HG03432 (cell line): Measurements from ENCODE around the gene VCPKMT.

Source experiments
- ATAC-seq: cut with Tn5 transposase; IDR thresholded peaks from one replicate; pipeline ENCODE4 v1.9.1; 2021; ENCODE audit warnings: mild to moderate bottlenecking, moderate library complexity; ENCODE audit not compliant: unreplicated experiment

Gene VCPKMT

DNA sequence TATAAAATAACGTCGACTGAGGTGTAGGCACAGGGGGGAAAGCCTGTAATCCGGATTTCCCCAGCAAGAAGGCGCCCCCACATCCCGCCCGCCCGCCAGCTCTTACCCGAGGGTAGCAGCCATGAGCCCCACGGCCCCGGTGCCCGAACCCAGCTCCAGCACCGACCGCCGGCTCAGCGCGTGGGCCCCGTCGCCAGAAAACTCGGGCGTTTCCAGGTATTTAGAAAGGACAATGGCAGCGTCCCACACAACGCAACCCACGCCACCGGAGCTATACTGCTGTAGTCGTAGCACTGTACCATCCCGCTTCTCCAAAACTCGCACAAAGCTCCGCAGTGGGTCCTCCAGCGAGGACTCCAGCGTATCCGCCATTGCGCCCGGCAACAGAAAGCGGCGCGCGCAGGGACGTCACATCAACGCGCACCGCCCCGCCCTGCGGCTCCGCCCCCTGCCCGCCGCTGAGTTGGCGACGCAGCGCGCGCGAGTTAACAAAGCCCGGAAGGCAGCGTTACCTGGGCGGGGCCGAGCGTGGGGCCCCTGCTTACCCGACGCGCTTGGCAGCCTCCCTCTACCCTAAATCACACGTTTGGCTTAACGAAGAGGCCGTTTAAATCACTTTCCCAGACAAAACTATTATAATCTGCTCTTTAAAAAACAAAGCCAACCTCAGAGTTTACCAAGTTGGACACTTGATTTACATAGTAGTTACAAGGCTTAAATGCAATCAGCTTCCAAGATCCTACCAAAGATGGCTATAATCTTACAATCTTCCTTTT, at the start of gene VCPKMT:
Gene VCPKMT (minus strand): TSS at position 392 of the 776 bp plus-strand sequence. CDS start 20 bp downstream, at position 372.
- ATAC-seq, result peak; percentile 99

DNA sequence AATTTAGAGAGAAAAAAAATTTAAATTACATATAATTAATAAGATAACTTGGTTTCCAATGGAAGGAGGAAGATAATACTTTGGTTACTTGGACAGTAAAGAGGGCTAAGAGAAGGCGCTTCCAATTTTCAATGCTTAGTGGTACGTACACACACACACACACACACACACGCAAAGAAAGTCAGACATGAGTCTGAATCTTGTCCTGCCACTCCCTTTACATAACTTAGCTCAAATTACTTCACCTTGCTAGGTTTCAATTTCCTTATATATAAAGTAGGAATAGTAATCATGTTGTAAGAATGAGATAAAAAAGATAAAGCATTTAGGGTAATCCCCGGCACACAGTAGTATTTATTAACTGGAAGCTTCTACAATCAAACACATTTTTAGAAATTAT, 39.7 kb upstream of the VCPKMT start:
- ATAC-seq, result no peak

DNA sequence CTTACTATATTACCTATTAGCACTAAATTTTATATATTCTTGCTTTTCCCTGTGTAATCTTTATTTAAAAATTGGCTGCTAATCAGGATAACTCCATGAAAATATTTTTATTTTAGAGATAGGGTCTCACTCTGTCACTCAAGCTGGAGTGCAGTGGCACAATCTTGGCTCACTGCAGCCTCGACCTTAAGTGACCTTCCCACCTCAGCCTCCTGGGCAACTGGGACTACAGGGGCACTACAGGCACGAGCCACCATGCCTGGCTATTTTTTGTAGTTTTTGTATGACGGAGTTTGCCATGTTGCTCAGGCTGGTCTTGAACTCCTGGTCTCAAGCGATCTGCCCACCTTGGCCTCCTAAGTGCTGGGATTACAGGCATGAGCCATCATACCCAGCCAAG, 32.4 kb upstream of the VCPKMT start:
- no peak for ATAC-seq

DNA sequence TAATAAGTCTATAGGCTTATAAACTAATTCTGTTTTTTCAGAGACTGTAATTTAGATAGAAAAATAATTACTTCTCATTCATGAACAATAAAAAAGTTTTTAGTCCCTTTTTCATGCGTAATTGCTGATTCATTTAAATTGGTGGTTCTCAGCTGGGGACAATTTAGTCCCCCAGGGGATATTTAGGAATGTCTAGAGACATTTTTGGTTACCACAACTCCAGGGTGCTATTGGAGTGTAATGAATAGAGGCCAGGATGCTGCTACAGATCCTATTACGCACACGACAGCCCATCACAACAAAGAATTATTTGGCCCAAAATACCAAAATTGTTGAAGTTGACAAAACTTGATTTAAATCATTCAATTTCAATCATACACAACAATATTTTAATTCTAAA, 22.8 kb upstream of the VCPKMT start:
- no peak for ATAC-seq

DNA sequence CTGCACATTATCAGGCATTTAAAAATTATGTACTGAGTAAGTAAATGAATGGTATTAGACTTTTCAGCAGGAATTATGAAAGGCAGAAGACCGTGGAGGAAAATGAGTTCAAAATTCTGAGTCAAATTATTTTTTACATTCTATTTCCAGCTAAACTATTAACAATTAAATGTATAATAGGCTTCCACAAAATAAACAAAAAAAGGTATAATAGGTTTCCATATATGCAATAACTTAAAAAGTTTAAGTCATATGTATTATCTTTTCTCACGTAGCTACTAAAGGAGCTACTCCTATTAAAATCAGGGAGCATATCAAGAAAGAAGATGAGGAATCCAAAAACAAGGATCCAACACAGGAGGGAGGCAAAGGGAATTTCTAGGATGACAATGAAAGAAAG, 11.4 kb upstream of the VCPKMT start:
- ATAC-seq, result no peak

DNA sequence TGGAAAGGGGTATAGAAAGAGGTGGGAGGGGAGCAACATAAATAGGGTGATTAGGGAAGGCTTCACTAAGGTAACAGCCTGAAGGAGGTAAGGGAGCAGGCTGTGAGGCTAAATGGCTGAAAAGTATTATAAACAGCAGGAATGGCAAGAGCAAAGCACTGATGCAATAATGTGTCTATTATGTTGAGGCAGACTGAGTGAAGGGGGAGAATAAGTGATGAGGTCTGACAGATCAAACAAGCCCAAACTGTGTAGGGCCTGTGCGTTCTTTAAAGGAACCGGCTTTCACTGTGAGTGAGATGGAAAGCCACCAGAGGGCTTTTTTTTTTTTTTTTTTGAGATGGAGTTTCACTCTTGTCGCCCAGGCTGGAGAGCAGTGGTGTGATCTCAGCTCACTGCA, 6.7 kb upstream of the VCPKMT start:
- no peak for ATAC-seq

DNA sequence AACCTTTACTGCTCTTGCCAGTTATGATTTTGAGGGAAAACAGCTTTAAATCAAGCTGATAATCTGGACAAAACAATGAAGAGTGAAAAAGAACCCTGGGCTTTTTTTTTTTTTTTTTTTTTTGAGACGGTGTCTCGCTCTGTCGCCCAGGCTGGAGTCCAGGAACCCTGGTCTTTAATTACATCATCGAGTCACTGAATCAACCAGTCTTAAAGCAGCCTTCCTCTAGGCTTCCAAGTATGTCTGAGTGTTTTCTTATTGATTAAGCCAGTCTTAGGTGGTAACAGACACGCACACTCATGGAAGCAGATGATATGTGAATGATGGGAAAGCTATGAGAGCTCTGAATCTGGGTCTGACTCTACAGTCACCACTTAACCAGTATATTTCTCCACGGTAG, 5.9 kb upstream of the VCPKMT start:
- ATAC-seq, result no peak

DNA sequence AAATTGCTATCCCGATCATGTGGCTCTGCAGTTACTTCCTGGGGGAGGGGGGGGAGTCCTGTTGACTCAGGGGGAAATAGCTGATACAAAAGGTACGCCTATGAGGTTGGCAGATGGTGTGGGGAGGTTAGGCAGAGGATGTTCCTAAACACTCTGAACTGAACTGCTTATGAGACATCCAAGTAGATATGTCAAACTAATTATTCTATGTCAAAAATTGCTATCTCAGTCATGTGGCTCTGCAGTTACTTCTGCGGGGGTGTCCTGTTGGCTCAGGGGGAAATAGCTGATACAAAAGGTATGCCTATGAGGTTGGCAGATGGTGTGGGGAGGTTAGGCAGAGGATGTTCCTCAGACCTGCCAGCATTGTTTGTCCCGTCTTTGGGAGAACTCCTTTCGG, 5.1 kb upstream of the VCPKMT start:
- no peak for ATAC-seq

DNA sequence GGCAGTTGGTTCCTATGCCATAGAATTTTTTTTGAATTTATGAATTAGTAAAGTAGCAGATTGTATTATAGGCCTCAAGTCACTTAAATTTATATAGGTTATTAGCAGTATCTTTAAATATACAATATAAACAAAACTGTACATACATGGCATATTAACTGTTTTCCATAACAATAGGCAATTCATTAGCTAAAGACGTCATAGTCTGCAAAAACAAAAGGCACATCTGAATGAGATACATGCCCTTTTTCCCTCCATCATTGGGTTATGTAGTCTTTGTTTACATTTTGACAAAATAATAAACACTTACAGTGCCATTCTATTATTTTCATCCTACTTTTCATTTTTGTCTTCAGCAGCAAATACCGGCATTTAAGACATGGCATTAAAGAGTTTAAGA, 1.1 kb upstream of the VCPKMT start:
- no peak for ATAC-seq

DNA sequence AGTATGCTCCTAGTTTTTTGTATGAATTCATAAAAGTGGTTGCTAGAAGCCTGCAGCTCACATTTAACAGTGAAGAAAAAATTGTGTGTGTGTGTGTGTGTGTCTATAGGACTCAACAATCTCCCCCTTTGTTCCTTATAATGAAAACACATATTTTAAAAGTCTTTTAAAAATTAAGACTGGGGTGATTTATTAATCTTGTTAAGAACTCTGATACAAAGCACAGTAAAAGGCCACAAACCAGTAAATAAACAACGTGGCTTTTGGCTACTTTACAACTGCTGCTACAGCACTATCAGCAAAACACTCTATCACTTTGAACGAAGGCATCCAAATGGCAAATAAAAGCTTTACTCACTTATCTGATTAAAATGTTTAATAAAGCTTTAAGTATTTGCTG, 594 bp upstream of the VCPKMT start:
- ATAC-seq, result no peak

DNA sequence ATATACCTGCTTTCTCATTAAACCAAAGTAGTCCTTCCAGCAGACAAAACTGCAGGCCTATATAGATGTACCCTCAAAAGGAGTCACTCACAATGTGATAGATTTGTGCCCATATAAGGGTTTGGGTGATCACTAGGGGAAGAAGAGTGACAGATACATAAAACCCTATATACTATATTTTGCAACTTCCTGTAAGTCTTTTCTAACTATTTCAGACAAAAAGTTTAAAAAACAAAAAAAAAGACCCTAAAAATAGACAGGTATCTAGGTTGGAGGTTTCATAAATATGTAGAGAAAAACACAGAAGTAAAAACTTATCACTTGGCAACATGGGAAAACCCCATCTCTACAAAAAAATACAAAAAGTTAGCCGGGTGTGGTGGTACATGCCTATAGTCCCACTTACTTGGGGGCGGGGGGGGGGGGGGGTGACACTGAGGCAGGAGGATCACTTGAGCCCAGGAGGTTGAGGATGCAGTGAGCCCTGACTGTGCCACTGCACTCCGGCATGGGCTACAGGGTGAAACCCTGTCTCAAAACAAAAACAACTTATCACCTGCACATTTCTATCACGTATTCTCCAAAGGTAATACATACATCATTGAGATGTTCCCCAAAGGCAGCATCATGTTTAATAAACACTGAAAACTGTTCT, 2.9 kb downstream of the VCPKMT start:
- ATAC-seq, result peak; percentile 32

DNA sequence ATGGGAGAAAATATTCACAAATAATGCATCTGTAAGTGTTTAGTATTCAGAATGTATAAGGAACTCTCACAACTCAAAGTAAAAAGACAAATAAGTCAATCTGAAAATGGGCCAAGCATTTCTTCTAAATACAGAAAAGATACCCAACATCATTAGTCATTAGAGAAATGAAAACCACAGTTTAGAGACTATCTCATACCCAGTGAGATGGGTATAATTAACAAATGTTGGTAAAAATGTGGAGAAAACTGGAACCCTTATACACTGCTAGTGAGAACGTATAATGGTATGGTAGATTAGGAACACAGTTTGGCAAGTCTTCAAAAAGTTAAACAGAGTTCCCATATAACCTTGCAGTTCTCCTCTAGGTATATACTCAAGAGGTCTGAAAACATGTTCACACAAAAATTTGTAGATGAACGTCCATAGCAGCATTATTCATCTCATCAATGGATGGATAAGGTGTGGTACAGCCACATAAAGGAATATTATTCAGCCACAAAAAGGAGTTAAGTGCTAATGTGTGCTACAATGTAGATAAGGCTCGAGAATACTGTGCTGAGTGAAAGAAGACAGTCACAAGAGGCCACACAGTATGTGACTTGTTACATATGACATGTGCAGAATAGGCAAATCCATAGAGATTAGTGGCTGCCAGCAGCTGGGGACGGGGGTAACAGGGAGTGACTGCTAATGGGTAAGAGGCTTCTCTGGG, 5.9 kb downstream of the VCPKMT start:
- no peak for ATAC-seq

DNA sequence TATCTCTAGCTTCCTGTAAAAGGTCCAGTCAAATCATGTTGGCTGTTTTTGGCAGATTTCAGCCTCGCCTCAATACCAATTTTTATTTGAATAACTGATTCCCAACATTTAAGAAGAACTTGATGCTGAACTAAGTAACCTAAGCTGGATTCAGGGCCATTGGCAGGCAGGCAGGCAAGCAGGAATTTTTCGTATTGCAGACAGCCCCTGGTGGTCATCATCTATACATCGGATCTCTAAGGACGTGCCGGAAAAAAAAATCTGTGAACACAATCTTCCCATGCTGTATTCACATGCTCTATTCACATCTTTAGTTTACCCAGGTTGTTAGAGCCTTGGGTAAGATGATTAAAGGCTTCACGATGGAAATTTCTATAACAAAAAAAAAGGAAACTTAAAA, 7.0 kb downstream of the VCPKMT start:
- no peak for ATAC-seq

DNA sequence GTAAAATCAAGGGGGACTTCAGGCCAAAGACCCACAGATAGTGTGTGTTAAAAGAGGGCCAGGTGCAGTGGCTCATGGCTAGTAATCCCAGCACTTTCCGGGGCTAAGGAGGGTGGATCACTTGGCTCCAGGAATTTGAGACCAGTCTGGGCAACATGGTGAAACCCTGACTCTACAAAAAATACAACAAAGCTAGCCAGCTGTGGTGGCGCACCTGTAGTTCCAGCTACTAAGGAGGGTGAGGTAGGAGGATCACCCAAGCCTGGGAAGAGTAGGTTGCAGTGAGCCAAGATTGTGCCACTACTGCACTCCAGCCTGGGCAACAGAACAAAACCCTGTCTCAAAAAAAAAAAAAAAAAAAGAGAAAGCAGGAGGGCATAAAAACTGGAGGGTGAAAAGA, 8.5 kb downstream of the VCPKMT start:
- ATAC-seq, result no peak

DNA sequence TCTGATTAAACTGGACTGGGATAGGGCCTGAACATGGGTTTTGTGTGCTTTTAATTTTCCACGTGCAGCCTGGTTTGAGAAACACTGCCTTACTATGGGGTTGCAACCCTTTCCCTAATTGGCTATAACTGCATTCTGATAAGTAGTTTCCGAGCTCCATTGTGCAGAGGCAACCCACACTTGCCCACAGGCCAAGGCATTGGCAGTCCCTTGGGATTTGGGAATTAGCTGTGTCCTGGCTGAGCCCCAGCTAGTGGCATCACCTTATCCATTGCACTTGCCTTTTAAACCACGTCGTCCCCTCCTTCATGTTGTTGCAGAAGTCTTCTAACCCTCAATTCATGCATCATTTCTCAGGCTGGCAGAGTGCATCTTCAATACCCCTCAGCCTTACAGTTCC, 10.2 kb downstream of the VCPKMT start:
- ATAC-seq, result no peak

DNA sequence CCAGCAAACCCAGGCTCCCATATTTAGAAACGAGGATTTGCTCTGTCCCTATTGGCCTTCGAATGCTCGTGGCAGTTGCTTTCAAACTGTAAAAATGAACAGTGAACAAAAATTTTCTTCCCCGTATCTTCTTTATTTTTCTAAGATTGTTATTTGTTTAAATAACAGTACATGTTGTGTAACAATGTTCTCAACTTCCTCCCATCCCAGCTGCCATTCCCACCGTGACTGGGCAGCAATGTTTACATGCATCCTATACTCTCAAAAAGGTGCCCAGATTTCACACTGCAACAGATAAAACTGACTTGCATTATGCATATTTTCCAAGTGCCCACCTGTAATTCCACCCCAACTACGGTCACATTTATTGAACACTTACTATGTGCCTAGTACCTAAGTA, 12.8 kb downstream of the VCPKMT start:
- no peak for ATAC-seq

DNA sequence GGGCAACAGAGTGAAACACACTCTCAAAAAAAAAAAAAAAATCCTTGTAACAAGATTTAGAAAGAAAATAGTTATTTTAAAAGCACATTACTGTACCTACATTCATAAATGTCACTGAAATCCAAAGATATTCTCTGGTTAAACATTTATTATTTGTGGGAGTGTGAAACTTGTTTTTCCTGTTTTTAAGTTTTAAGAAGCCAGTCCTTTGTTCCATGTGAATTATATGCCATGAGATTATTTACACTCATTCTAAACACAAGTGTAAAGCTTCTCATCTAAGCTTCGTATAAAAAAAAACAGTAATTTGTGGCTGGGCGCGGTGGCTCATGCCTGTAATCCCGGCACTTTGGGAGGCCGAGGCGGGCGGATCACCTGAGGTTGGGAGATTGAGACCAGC, 15.0 kb downstream of the VCPKMT start:
- no peak for ATAC-seq

DNA sequence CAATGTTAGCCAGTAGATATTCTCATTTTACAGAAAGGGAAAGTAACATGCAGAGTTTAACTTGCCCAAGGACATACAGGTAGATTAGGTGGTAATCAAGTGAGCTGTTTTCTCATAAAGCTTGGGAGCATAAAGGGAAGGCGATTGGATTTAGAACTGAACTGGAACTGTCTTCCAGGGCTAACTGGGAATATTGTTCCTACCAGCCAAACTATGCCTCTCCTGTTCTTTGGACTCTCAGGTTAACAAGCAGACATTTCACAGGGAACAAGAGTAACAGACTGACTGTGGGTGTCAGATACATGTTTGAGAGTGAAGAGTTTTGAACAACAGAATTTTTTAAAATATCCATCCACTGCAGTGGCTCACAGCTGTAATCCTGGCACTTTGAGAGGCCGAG, 15.6 kb downstream of the VCPKMT start:
- no peak for ATAC-seq

DNA sequence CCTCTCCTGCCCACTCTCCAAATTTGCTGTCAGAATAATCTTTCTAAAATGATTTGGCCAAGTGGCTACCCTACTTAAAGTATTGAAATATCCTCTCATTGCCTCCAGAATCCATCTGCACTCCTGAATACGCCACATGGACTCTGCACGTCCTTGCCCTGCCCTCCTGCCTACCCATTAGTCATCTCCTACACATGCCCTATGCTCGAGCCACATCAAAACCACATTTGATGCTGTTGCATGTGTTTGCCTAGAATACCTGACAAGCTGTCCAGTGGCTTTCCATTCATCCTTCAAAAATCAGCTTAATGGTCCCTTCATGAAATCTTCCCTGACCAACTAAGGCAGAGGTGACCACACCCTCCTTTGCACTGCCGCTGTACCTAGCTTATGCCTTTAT, 17.0 kb downstream of the VCPKMT start:
- ATAC-seq, result no peak

DNA sequence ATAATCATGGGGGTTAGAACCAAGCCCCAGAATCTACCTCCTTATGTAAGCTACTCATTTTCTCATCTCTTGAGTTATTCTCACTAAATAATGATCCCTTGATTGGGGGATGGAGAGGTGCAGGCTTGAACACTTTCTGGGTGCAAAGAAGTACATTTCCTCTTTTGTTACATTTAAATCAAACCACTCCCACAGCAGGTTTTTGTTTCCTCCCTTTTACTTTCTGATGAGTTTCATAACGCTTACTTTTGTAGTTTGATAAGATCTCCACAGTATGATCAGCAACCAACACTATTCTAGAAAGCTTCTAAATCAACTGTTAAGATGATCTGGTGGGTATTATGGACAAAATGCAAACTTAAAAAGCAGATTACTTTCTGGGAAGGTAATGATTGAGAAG, 20.5 kb downstream of the VCPKMT start:
- ATAC-seq, result no peak

DNA sequence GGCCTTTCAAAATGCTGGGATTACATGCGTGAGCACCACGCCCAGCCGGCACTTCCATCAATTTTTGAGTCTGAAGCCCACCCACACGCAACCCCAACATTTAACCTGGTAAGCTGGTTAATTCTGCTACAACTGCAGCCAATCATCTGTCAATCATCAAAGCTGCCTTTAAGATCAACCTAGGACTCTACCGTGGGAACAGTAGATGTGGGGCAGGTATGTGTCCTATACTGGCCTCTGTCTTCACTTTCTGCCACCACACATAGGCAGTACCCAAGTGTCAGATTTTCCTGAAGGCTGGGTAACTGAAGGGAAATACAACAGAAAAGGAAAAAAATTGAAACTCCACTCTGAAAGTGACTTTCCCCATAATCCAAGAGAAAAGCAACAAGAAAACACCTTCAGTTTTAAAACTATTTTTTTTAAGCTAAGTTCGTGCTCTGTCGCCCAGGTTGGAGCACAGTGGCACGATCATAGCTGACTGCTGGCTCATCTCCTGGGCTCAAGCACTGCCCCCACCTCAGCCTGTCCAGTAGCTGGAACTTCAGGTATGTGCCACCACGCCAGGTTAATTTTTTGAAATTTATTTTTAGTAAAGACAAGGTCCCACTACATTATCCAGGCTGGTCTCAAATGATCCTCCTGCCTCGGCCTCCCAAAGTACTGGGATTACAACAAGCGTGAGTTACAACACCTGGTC, 22.2 kb downstream of the VCPKMT start:
- ATAC-seq, result no peak
